HG02973 (cell line): ENCODE data around the gene LRMDA.

Source experiments
- ATAC-seq: cut with Tn5 transposase; IDR thresholded peaks from one replicate; pipeline ENCODE4 v1.9.1; 2021; ENCODE audit warnings: moderate library complexity; ENCODE audit not compliant: unreplicated experiment

Gene LRMDA

DNA sequence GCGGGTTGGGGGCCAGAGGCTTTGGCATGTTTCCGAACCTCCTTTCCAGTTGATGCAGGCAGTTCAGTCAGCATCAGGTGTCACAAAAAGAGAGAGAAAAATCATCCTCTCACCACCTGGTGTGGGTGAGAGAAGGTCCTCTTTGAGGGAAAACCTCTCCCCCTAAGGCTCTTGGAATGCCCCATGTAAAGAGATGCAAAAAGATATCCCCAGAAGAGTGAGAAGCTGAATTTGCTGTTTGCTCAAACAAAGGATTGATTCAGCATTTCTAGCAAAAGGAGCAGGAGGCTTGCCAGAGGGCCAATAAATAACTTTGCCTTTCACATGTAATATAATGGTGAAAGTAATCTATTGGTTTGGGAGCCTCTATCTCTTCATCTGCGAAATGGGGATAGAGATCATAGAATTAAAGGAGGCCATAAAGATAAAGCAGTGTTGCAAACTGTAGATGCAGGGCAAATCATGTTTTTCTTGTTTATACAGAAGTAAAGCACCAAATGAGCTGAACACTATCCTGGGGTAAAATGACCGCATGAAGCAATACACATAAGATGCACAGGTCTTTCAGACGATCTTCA is 425.9 kb downstream of the LRMDA start:
- ATAC-seq = no peak

DNA sequence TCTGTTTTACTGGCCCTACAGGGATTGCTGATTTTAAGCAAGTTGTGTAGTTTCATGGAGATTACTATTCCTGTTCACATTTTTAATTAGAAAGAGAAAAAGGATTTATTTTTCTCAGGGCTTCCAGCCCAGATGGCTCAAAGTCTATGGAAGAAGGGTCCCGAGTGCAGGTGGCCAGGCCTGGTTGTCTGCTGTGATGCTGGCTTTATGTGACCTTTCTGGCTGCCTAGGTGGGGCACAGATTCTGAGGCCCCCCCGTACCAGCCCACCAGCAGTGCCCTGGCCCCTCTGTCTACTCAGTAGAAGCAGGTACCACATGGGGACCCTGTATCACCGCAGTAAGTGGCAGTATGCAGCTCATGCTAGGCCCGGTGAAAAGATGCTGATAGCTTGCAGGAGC is 426.5 kb downstream of the LRMDA start:
- ATAC-seq = no peak

DNA sequence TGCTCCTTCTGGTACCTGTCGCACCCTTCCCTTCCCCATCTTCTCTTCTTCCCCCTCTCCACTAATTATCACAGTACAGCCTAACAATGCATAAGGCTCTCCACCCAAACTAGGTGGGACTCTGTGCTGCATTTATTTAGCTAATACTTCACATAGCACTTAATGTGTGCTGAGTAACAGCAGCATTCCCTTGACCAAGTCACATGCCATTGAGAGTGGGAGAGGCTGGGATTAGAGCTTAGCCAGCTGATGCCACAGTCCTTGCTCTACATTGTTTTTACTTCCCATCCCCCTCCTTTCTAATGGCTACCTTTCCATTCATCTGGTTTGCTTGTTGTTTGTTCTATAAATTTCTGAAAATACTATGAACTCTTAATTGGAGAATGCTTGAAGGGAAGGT is 426.9 kb downstream of the LRMDA start:
- no peak for ATAC-seq

DNA sequence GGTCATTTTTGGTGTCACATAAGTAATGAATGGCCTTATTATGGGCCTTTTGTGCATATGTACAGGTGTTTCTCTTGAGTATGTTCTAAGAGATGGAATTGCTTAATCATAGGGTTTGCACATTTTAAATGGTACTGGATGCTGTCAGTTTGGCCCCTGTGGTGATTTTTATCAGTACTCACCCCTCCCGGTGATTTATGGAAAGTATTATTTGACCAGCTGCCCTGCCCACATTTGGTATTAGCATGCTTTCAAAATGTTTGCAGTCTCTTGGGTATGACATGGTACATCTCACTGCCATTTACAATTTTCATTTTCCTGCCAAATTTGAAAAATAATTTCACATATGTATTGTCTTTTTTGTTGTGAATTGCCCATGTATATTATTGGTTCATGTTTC is 427.7 kb downstream of the LRMDA start:
- no peak for ATAC-seq

DNA sequence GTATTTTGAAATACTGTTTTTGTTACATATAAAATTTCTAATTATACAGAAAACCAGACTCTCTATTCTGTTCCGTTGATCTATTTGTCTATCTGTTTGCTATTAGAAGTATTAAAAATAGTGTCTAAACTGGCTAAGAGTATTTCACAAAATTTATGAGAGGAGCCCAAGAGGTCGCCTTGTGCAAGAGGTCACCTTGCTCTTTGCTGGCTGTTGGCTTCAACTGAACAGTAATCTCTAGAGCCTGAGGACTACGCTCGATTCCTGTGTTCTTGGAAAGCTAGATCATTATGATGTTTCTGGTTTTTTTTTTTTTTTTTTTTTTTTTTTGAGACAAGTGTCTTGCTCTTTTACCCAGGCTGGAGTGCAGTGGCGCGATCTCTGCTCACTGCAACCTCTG is 428.6 kb downstream of the LRMDA start:
- no peak for ATAC-seq

DNA sequence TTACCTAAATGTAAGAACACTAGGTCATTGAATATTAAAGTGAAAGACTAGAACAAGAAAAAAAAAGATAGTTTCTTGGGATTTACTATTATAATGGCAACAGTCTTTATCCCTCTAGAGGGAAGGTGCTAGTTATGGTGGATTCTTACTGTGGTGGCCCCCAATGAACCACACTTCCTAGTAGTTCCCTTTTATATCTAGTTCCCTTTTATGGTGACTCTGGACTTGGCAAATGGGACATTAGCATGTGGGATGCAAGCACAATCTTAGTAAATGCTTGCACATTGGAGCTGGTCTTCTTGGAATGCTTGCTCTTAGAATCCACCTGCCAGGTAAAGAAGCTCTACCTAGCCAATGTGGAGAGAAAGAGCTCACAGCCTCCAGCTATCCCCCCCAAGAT is 430.2 kb downstream of the LRMDA start:
- ATAC-seq = no peak

DNA sequence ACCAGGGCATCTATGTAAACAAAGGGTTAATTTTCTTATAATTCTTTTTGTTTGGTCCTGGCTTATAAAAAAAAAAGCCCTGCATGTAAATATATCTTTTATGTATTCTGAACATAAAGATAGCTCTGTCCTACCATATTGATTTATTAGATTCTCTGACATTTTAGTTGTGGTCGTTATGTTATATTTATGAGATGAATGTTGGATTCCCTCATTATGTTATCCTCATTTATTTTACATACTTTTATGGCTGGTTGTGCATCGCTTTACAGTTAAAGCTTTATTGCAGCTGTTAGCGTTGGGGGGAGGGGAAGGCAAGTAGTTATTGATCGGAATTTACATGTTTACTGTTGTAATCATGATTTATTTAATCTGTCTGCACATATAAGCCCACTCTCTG is 431.5 kb downstream of the LRMDA start:
- no peak for ATAC-seq

DNA sequence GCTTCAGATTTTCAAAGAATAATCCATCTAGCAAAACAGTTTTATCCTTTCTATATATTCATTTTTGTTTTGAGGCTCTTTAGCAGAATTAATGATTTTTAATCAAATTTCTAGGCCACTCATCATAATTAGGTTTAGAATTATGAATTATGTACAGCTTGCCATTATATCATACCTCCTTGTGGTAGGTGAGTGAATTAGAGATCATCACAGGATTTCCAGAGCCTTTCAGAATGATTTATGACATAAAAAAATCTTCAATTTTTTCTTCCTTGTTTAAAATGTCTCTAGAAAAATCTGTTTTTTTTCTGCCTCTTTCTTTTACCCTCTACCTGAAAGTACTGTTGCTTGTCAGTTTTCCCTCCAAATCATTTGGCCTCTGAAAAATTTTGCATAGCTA is 433.3 kb downstream of the LRMDA start:
- ATAC-seq = no peak

DNA sequence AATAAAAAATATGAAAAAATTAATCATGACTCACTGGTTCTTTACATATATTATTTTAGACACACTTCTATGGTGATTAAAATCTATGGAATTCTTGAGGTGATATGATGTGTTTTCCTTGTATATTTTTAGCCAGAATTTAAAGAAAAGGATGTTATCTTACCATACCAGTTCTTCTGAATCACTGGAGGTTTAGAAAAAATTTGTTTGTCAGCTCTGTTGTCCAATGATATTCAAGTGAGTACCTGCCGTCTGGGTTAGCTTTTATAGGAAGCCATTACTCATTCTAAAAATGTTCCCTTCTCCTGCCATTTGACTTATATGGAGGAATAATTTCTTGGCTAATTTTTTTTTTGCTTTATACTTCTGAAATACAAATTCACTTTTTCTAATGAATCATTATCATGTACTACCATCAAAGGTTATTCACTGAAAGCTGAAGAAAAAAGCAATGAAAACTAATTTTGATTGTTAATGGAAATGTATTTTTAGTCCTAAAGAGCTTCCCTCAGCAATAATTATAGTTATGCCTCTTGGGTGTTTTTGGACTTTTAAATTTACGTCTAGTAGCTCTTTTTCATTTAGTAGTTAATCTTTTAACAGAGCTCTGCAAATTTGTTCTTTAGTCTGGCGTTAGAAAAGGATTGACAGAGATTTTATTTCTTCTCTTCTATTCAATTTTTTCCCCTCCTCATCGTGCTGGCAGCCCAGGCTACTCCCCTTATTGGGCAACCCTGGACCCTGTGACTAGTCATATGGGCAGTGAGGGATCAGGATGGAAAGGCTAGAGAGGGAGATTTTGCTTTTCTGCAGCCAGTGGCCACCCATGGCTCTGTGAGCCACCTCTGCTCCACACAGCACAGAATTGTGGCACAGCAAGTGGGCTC is 434.2 kb downstream of the LRMDA start:
- no peak for ATAC-seq

DNA sequence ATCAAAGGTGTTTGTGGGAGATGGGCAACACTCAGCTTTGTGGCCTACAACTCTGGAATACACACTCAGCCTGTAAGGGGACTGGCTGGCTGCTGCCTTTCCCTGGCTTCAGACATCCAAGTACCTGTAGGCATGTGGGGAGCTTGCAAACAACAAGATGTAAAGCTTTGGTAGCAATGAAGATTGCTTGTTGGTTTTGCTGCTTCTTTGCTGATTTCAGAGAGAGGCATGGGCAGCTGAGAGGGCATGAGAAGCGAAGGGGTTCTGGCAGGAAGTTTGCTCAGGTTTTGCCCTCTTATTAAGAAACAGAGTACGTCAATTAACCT is 434.8 kb downstream of the LRMDA start:
- no peak for ATAC-seq

DNA sequence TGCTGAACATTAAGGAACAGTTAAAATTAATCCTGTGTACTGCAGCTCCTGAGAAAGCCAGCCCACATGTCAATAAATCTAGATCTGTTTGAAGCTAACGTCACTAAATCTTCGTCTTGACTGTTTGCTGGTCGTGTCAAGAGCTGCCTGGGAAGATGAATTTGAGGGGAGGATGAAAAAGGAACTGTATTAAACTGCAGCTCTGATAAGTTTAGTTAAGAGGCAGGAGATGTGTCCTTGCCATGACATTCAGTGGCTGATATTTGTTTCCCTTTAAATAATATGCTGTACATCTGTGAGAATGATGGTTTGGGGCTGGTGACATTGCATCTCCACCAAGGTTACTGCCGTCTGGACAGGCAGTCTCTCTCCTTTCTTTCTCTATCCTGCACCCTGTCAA is 435.3 kb downstream of the LRMDA start:
- ATAC-seq = no peak

DNA sequence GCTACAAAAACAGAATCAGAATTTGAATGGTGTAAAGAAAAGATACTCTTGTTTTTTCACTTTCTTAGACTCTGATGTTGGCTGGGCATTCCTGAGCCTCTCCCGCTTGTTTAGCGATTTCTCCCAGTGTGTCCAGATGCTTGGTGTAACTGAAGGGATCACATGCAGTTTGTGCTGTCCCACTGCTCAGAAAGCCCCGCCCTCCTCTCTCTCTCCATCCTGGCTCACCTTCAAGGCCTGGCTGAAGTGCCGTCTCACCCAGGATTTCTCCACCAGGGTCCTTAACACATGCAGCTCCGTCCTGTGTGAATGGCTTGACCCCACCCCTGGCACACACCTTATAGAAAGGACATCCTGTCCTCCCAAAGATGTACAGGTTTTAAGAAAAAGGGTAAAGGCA is 437.1 kb downstream of the LRMDA start:
- ATAC-seq = no peak

DNA sequence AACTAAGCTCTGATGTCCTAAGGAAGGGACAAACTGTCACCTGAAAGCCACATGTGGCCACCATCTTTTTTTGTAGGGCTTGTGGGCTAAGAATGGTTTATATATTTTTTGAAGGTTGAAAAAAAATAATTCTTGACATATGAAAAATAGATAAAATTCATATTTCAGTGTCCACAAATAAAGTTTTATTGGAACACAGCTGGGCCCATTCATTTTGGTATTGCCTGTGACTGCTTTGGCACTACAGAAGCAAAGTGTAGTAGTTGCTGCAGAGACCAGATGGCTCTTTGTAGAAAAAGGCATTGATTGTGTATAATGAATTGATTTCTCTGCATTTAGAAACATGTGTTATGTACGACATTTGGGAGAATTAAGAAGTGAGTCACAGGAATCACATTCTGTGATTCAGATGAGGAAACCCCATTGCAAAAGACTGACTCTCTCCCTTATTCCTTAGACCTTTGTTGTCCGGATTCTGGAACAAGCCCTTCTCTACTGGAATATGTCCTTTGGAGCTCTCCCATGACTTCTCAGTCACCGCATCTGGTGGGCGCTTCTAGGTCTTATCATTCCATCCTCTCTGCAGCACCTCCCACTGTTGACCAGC is 438.7 kb downstream of the LRMDA start:
- ATAC-seq = no peak

DNA sequence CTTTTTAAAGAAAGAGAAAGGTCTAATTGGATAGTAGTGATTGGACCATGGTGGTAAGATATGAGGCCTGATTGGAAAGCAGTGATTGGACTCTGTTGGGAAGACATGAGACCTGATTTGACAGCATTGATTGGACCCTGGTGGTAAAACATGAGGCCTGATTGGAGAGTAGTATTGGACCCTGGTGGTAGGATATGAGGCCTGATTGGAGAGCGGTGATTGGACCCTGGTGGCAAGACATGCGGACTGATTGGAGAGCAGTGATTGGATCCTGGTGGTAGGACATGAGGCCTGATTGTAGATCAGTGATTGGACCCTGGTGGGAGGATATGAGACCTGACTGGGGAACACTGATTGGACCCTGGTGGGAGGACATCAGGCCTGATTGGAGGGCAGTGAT is 444.3 kb downstream of the LRMDA start:
- no peak for ATAC-seq

DNA sequence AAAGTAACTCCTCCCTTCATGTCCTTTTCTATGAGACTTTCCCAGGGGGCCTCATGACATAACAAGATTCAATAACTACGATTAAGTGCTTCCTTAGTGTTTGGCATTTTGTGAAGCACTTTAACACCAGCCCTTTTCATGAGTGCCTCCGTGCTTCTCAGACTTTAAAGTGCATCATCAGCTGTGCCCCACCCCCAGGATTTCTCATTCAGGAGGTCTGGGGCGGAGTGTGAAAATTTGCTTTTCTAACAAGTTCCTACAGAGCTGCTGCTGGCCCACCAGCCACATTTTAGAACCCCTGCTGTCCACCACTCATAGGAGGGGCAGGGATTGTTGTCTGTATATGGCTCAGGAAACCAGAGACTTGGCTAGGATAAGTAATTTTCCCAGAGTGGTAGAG is 445.3 kb downstream of the LRMDA start:
- ATAC-seq = no peak

DNA sequence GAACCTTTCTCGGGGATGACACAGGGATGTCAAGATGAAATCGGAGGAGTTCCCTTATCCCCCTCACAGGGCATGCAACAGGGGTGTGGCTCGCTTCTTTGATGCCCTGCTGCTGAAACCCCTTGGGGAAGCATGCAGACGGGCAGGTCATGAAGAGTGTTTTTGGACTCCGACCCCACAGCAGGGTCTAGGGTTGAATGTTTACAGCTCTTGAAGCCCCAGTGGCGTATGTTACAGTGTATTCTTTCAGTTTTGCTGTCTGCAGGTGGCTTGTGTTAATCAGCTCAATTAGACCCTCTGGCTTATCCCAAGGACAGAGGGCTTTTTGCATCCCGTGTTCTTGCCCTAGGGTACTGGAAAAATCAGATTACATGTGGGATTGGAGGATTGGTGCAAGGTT is 446.5 kb downstream of the LRMDA start:
- no peak for ATAC-seq

DNA sequence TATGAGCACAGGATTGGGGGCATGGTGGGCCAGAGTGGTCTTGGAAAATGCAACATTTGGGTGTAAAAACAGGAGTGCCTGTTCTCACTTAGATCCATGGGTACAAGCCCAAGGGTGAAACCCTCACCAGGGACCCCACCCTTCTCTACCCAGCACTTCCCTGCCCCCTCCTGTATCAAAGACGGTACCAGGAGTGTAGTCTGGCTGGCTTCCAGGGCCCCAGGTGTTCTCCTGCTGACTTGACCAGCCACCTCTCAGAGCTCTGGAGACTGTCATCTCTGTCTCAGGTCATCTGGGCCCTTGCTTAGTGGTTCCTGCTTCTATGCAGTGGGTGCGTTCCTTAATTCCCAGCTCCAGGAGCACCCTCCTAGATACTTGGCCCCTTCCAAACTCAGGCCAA is 447.2 kb downstream of the LRMDA start:
- no peak for ATAC-seq

DNA sequence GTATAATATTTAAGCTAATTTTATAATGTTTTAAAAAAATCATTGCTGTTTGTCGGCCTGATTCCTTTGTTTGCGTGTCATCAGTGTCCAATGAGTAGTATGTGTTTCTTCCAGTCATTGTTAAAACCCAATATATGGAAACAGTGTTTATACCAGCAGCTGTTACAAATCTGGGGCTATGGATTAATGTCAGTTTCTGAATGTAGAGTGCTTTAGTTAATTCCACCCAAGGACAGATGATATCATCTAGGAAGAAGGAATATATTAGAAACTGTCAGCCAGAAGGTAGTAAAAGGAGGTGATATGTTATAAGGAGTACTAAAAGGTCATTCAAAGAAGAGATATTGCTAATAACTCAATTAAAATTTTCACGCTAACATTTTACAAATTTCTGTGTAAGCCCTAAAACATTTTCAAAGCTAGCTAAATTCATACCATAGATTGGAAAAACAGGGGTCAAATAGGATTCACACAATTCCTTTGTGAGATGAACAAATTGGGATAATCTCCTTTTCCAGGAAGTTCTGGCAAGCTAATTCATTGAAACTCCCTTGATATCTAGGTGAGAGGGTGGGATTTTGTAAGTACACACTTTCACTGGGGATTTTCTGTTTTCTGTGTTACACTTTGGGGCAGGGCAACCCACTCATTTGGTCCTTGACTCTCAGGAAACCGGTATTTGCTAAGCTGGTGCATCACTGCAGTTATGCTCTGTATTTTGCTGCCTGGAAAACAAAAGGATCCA is 448.8 kb downstream of the LRMDA start:
- no peak for ATAC-seq

DNA sequence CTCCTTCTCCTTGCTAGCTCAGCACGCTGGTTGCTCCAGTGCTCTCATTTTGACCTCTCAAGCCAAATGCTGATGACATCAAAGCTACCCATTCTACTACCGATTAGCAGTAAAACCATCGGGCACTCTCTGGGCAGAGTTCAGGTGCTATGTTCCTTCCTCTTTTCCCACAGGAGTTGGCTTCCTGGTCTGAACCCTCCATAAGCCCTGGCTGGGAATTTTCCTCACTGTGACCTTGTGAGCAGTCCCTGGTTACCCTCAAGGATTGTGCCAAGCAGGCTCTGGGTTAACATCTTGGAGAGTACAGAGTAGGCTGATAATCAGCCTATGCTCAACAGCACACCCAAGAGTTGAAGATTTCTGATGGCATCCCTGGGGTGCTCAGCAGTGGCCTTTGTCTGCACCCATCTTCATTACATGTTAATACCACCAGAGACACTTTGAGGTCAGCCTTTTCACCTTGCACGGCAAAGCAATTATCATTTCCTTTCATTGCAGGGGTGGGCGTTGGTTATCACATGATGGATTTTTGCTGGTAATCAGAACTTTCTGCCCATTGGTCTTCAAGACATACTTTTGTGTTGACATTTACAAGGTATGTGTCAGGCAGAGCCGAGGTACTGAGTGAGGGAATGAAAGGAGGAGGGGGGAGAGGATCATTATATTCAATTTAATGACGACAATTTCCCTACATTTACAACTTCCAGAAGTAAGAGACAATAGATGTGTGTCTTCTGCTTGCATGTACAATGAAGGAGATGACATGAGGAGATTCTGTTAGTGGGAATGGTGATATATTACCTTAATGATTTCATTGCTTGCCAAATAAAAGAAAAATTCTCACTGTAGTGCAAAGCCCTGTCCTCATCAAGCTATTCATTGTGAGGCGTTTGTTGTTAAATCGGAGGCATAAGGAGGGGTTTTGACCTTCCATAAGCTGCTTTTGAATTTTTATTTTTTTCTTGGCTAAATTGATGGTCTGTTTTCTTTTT is 452.0 kb downstream of the LRMDA start:
- ATAC-seq = no peak

DNA sequence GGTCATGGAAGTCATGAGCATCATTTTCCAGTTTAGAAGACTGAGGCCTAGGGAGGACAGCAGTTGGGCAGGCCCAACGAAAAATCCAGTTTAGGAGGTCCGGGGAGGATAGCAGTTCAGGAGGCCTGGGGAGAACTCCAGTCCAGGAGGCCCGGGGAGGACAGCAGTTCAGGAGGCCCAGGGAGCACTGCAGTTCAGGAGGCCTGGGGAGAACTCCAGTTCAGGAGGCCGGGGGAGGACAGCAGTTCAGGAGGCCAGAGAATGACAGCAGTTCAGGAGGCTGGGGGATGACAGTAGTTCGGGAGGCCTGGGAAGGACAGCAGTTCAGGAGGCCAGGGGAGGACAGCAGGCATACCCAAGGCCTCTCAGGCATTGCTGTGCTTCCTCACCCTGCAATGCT is 453.4 kb downstream of the LRMDA start:
- no peak for ATAC-seq

DNA sequence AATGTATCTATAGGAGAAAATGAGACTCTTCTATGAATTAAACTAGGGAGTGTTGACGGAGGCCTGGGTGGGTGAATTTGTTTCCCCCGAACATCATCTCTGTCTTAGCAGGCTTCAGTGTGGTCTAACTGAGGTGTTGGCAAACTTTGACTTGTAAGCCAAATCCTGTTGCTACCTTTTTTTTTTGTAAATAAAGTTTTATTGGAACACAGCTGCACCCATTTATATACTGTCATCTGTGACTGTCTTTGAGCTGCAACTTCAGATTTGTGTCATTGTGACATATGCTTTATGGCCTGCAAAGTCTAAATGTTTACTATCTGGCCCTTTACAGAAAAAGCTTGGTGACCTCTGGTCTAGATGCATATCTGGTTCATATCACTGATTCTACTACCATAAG is 455.9 kb downstream of the LRMDA start:
- no peak for ATAC-seq
